Gastroesophageal sphincter (tissue), 4 donors: ENCODE measurements around the gene LTA. TPM values are rescaled to one million over a fixed set of nuclear protein-coding genes. Genes with fewer than 3 reads are reported as not detected.

Source experiments
- ATAC-seq: fragments of 150-250 bp; one replicate; pipeline ENCODE4 v1.9.1; 2016; ENCODE audit warnings: mild to moderate bottlenecking, moderate library complexity
- H3K27ac ChIP-seq, 4 donors: fragments of 200-600 bp; sonication (generic) in 3 of 4; 1 replicate in 3 of 4; 2 replicates in 1 of 4; pipeline ENCODE4 v1.5.1; 2016 to 2019
- H3K27me3 ChIP-seq: fragments of 200-600 bp; sonication (generic); one replicate; pipeline ENCODE4 v1.5.1; 2019
- H3K36me3 ChIP-seq, 2 donors: fragments of 200-600 bp; sonication (generic); one replicate each; pipeline ENCODE4 v1.5.1; 2019; ENCODE audit warnings: control low read depth in 1 of 2
- H3K4me1 ChIP-seq, 3 donors: fragments of 200-600 bp; sonication (generic); 1 replicate in 2 of 3; 2 replicates in 1 of 3; pipeline ENCODE4 v1.5.1; 2016 to 2019; ENCODE audit warnings: control low read depth in 2 of 3
- H3K4me3 ChIP-seq, 2 donors: fragments of 200-600 bp; sonication (generic); one replicate each; pipeline ENCODE4 v1.5.1; 2019; ENCODE audit warnings: mild to moderate bottlenecking in 1 of 2, moderate library complexity in 1 of 2
- H3K9me3 ChIP-seq, 3 donors: fragments of 200-600 bp; sonication (generic); one replicate each; pipeline ENCODE4 v1.5.1; 2017 to 2019; ENCODE audit warnings: control low read depth in 2 of 3
- EP300 ChIP-seq: sonication (generic); formaldehyde crosslinking; IDR thresholded peaks from one replicate; pipeline ENCODE4 v1.6.1; 2017; ENCODE audit warnings: antibody characterized with exemption, mild to moderate bottlenecking
- POLR2A ChIP-seq, 2 donors: fragments of 450-650 bp; IDR thresholded peaks; one replicate each; pipeline ENCODE4 v1.6.1; 2017; ENCODE audit warnings: antibody characterized with exemption in 2 of 2, mild to moderate bottlenecking in 2 of 2, moderate library complexity in 1 of 2
- POLR2AphosphoS5 ChIP-seq: sonication (generic); formaldehyde crosslinking; IDR thresholded peaks from one replicate; pipeline ENCODE4 v1.6.1; 2017; ENCODE audit warnings: antibody characterized with exemption
- WGBS, 2 donors: methylation state at CpG; one replicate each; pipeline ENCODE4 v1.1.5; 2018; ENCODE audit warnings: low coverage in 1 of 2; 5-methylcytosine and 5-hydroxymethylcytosine counted together
- total RNA-seq, 4 donors: library from RNA; depleted of rRNA; stranded (reverse); fragments of >200 nt; gene quantifications; one replicate each; pipeline ENCODE4 v1.1.0, GENCODE V29; 2016
- TF ChIP-seq, protein P1 (sequence below), 4 experiments: fragments of 200-600 bp in 2 of 4; fragments of 450-650 bp in 2 of 4; sonication (generic) in 1 of 4; IDR thresholded peaks; one replicate each; pipeline ENCODE4 v1.5.1; 2017 to 2019; ENCODE audit warnings: antibody characterized with exemption in 4 of 4, mild to moderate bottlenecking in 2 of 4, moderate library complexity in 2 of 4

The LTA gene
- total RNA-seq, 4 donors from 2014 or later = not detected

DNA sequence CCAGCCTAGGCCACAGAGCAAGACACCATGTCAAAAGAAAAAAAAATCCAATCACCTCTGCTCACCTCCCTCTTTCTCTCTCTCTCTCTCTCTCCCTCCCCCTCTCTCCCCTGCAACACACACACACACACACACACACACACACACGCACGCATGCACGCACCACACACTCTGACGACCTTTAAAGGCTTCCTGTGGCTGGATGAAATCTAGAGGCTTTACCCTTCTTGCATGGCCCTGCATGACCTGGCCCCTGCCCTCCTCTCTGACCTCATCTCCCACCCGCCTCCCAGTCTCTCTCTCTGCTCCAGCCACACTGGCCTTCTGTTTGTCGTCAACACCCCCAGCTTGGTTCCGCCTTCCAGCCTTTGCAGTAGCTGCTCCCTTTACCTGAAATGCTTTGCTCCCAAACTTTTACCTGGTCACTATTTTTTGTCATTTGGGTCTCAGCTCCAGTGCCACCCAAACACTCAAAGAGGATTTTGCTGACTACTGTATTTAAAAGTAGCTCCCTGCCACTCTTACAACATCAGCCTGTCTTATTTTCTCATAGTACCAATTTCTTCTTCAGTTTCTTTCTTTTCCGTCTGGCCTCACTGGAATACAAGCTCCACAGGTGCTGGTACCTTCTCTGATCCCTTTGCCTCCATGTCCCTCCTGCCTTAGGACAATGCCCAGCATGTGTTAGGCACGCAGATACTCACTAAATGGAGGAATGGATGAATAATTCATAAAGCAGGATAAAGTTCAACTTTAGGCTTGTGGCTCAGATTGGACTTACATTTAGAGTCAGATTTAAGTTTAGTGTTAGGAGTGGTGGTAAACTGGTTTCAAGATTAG is 4.3 kb upstream of the LTA start:
- Histone ChIP-seq H3K27ac (no peak overlapping the region), H3K9me3 (no peaks in the 10 kb centered on the region), H3K27me3 (peaks cover 50% of the 10 kb centered on the region), H3K4me3 (no peak overlapping the region), H3K4me1 (no peaks in the 10 kb centered on the region), H3K36me3 (no peaks in the 10 kb centered on the region)
- TF ChIP-seq POLR2AphosphoS5 (no peak), EP300 (no peak), POLR2A (IDR thresholded peaks at IDR 0.05) (no peak)
- TF ChIP-seq, protein P1, sequence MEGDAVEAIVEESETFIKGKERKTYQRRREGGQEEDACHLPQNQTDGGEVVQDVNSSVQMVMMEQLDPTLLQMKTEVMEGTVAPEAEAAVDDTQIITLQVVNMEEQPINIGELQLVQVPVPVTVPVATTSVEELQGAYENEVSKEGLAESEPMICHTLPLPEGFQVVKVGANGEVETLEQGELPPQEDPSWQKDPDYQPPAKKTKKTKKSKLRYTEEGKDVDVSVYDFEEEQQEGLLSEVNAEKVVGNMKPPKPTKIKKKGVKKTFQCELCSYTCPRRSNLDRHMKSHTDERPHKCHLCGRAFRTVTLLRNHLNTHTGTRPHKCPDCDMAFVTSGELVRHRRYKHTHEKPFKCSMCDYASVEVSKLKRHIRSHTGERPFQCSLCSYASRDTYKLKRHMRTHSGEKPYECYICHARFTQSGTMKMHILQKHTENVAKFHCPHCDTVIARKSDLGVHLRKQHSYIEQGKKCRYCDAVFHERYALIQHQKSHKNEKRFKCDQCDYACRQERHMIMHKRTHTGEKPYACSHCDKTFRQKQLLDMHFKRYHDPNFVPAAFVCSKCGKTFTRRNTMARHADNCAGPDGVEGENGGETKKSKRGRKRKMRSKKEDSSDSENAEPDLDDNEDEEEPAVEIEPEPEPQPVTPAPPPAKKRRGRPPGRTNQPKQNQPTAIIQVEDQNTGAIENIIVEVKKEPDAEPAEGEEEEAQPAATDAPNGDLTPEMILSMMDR (IDR thresholded peaks at IDR 0.05) = no peak
- WGBS, 2 donors = 31 to 35% methylated on average over 6 to 7 of the region's 9 CpGs
- no peak for ATAC-seq

DNA sequence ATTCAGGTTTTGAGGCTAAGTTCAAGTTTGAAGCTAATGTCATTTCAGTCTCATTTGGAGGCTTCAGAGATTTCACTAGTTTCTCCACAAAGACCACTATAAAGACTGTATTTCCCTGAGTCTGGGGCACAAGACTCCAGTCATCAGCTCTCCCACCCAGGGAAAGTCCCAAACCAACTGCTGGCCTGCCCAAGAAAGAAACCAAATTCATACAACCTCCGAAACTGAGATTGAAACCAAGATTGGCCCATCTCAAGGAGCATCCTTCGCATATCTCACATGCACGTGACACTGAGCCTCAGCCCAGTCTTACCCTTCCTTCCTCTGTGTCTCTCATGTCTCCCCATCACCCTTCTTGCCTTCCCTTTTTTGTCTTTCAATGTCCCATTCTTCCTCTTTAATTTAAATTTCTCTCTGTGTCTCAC is 3.5 kb upstream of the LTA start:
- H3K36me3 ChIP-seq = no peaks in the 10 kb centered on the region
- ATAC-seq = no peak
- peaks cover 55% of the 10 kb centered on the region for H3K27me3 ChIP-seq
- WGBS, 2 donors = 71 to 77% methylated on average over 3 of the region's 3 CpGs
- H3K9me3 ChIP-seq = no peaks in the 10 kb centered on the region
- H3K4me1 ChIP-seq = no peaks in the 10 kb centered on the region
- H3K4me3 ChIP-seq = no peak overlapping the region
- TF ChIP-seq POLR2AphosphoS5 (no peak), POLR2A (IDR thresholded peaks at IDR 0.05) (no peak), EP300 (no peak)
- TF ChIP-seq, protein P1 (IDR thresholded peaks at IDR 0.05) = no peak
- H3K27ac ChIP-seq = no peak overlapping the region

GRCh38 chr6:31569861-31570536 is 2.1 kb upstream of the LTA start:
- H3K27ac ChIP-seq = no peak overlapping the region
- 50 to 83% methylated on average over 1 of the region's 1 CpG for WGBS, 2 donors

GRCh38 chr6:31573239-31574105 is 1.4 kb downstream of the LTA start:
- Histone ChIP-seq H3K4me3 (no peak overlapping the region), H3K27ac (no peak overlapping the region), H3K27me3 (peaks cover 29% of the 10 kb centered on the region), H3K36me3 (no peaks in the 10 kb centered on the region), H3K9me3 (no peaks in the 10 kb centered on the region), H3K4me1 (no peaks in the 10 kb centered on the region)
- WGBS, 2 donors = 85 to 100% methylated on average over 3 to 9 of the region's 9 CpGs
- ATAC-seq = no peak
- TF ChIP-seq POLR2A (IDR thresholded peaks at IDR 0.05) (no peak), POLR2AphosphoS5 (no peak), EP300 (no peak)
- TF ChIP-seq, protein P1 (IDR thresholded peaks at IDR 0.05) = no peak

More at GRCh38 chr6:31569861-31570536, 2.1 kb upstream of the LTA start:
- Histone ChIP-seq H3K4me1 (no peaks in the 10 kb centered on the region), H3K36me3 (no peaks in the 10 kb centered on the region), H3K4me3 (no peak overlapping the region), H3K9me3 (no peaks in the 10 kb centered on the region), H3K27me3 (peaks cover 55% of the 10 kb centered on the region)
- TF ChIP-seq, protein P1 (IDR thresholded peaks at IDR 0.05) = no peak
- TF ChIP-seq EP300 (no peak), POLR2AphosphoS5 (no peak), POLR2A (IDR thresholded peaks at IDR 0.05) (no peak)
- no peak for ATAC-seq
